Left lung (tissue), 10 donors: ENCODE data around the gene RAET1L. TPM values are rescaled to one million over a fixed set of nuclear protein-coding genes. Genes with fewer than 3 reads are reported as not detected.

Source experiments
- ATAC-seq: fragments of 200-7000 bp; cut with Tn5 transposase; one replicate; pipeline ENCODE4 v1.9.1; 2020; ENCODE audit warnings: moderate library complexity
- DNase-seq, 4 donors: peaks; one replicate each; pipeline ENCODE4 v3.0.0-alpha.2; 2013 to 2020
- H3K27ac ChIP-seq, 2 donors: fragments of 200-600 bp; sonication (generic) in 1 of 2; one replicate each; pipeline versions ENCODE4 v1.5.0 to v1.8.0; 2020 to 2021
- H3K27me3 ChIP-seq, 2 donors: fragments of 200-600 bp; sonication (generic) in 1 of 2; one replicate each; pipeline versions ENCODE4 v1.5.0 to v1.8.0; 2020 to 2021
- H3K36me3 ChIP-seq, 2 donors: fragments of 200-600 bp; sonication (generic) in 1 of 2; one replicate each; pipeline versions ENCODE4 v1.5.0 to v1.8.0; 2020 to 2021
- H3K4me1 ChIP-seq, 2 donors: fragments of 200-600 bp; one replicate each; pipeline ENCODE4 v1.8.0; 2021
- H3K4me3 ChIP-seq, 2 donors: fragments of 200-600 bp; sonication (generic) in 1 of 2; one replicate each; pipeline versions ENCODE4 v1.5.0 to v1.8.0; 2020 to 2021; ENCODE audit warnings: mild to moderate bottlenecking in 1 of 2
- H3K9me3 ChIP-seq, 2 donors: fragments of 200-600 bp; sonication (generic) in 1 of 2; one replicate each; pipeline versions ENCODE4 v1.5.0 to v1.8.0; 2020 to 2021
- intact Hi-C, 2 donors: fragments of 100-400 bp; cut with DNase I; formaldehyde crosslinking; loops; one replicate each; pipeline versions ENCODE4 v1.11.2 to v1.14.2; 2022
- polyA plus RNA-seq, 6 donors: library from polyadenylated mRNA; unstranded; fragments of 120-200 nt; gene quantifications; one replicate each; pipeline ENCODE4 v1.2.1, GENCODE V29; 2013; ENCODE audit not compliant: insufficient read length in 6 of 6
- total RNA-seq, 2 donors: library from RNA; stranded (reverse); fragmentation: NEBNext Ultra II Directional; extraction: Animal tissue kit (Norgen Biotek cat#: 25700); gene quantifications; one replicate each; pipeline ENCODE4 v1.2.1, GENCODE V29; 2021
- TF ChIP-seq, protein P1 (sequence below), 2 donors: fragments of 200-600 bp; sonication (generic) in 1 of 2; IDR thresholded peaks; one replicate each; pipeline versions ENCODE4 v1.5.0 to v1.8.0; 2021; ENCODE audit warnings: antibody characterized with exemption in 2 of 2
- donor health status: DM: no; HTN: yes; CAD: no.
- donor health status: DM: no; HTN: no; CAD: no.

Gene RAET1L
- total and polyA plus RNA-seq, 8 donors, result 0.15 to 0.58 (median 0.17) TPM; not detected in 5

DNA sequence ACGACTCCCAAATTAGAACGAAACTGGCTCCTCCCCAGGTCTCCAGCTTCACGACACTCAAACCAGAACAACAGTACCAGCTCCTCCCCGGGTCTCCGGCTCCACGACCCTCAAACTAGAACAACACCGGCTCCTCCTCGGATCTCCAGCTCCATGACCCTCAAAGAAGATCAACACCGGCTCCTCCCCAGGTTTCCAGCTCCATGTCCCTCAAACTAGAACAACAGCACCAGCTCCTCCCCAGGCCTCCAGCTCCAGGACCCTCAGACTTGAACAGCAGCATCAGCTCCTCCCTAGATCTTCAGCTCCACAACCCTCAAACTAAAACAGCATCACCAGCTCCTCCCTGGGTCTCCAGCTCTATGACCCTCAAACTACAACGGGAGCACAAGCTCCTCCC lies 29.8 kb upstream of the RAET1L start:
- H3K4me1 ChIP-seq, result no peaks in the 10 kb centered on the region
- ATAC-seq (no peak), DNase-seq (no peak)
- TF ChIP-seq, protein P1, sequence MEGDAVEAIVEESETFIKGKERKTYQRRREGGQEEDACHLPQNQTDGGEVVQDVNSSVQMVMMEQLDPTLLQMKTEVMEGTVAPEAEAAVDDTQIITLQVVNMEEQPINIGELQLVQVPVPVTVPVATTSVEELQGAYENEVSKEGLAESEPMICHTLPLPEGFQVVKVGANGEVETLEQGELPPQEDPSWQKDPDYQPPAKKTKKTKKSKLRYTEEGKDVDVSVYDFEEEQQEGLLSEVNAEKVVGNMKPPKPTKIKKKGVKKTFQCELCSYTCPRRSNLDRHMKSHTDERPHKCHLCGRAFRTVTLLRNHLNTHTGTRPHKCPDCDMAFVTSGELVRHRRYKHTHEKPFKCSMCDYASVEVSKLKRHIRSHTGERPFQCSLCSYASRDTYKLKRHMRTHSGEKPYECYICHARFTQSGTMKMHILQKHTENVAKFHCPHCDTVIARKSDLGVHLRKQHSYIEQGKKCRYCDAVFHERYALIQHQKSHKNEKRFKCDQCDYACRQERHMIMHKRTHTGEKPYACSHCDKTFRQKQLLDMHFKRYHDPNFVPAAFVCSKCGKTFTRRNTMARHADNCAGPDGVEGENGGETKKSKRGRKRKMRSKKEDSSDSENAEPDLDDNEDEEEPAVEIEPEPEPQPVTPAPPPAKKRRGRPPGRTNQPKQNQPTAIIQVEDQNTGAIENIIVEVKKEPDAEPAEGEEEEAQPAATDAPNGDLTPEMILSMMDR (IDR thresholded peaks at IDR 0.05), result no peak
- no peak overlapping the region for H3K27ac ChIP-seq
- no peaks in the 10 kb centered on the region for H3K9me3 ChIP-seq
- H3K27me3 ChIP-seq, result peaks cover 0 to 42% of the 10 kb centered on the region in 2 donors
- H3K36me3 ChIP-seq, result no peaks in the 10 kb centered on the region
- intact Hi-C loops, result no loop called here
- H3K4me3 ChIP-seq, result no peak overlapping the region

DNA sequence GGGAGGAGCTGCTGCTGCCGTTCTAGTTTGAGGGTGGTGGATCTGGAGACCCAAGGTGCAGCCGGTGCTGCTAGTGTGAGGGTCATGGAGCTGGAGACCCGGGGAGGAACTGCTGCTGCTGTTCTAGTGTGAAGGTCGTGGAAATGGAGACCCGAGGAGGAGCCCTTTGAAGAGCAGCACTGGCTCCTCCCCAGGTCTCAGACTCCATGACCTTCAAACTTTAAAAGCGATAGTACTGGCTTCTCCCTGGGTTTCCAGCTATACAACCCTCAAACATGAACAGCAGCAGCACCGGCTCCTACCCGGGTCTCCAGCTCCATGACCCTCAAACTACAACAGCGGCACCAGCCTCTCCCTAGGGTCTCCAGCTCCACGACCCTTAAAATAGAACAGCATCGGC lies 28.1 kb upstream of the RAET1L start:
- Histone ChIP-seq H3K27me3 (peaks cover 0 to 40% of the 10 kb centered on the region in 2 donors), H3K36me3 (no peaks in the 10 kb centered on the region), H3K4me1 (no peaks in the 10 kb centered on the region), H3K9me3 (no peaks in the 10 kb centered on the region), H3K4me3 (no peak overlapping the region), H3K27ac (no peak overlapping the region)
- no peak for DNase-seq
- ATAC-seq, result no peak
- TF ChIP-seq, protein P1 (IDR thresholded peaks at IDR 0.05), result no peak
- intact Hi-C loops, result no loop called here

DNA sequence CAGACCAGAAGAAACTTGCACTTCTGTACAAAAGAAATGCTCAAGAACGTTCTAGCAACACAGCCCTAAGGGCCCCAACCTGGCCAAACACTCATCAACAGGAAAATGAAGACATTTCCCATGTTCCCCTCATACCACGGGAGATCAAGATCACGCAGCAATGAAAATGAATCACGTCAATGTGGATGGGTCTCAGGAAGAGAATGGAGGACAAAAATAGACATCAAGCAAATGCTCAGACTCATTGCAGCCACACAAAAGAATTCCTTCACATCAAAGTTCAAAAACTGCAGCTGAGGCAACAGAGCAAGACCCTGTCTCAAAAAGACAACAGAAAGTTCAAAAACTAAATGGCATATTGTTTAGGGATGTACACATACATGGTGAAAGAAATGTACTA lies 25.5 kb upstream of the RAET1L start:
- no peak for DNase-seq
- TF ChIP-seq, protein P1 (IDR thresholded peaks at IDR 0.05), result no peak
- intact Hi-C loops, result no loop called here
- no peak overlapping the region for H3K4me3 ChIP-seq
- ATAC-seq, result no peak
- no peak overlapping the region for H3K27ac ChIP-seq
- H3K27me3 ChIP-seq, result peaks cover 0 to 29% of the 10 kb centered on the region in 2 donors
- H3K4me1 ChIP-seq, result no peaks in the 10 kb centered on the region
- no peaks in the 10 kb centered on the region for H3K9me3 ChIP-seq
- no peaks in the 10 kb centered on the region for H3K36me3 ChIP-seq

DNA sequence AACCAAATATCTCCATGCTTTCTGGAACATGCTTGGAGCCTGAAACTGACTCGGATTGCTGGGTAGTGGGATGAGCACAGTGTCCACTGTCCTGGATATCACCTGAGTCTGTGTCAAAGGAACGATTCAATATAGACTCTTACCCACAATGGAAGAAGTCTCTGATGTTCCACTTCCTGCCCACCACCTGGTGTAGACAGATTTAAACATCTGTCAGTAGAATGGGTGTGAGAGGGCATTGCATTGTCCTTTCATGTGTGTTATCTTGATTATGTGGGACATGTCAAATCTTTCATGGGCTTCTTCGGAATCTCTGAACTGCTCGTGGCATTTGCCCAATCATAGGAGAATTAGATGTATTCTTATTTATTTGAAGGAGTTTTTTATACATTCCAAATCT lies 22.8 kb upstream of the RAET1L start:
- Histone ChIP-seq H3K27me3 (peaks cover 0 to 20% of the 10 kb centered on the region in 2 donors), H3K9me3 (no peaks in the 10 kb centered on the region), H3K4me1 (no peaks in the 10 kb centered on the region), H3K4me3 (no peak overlapping the region), H3K27ac (no peak overlapping the region), H3K36me3 (no peaks in the 10 kb centered on the region)
- TF ChIP-seq, protein P1 (IDR thresholded peaks at IDR 0.05), result no peak
- intact Hi-C loops, result no loop called here
- ATAC-seq (no peak), DNase-seq (no peak)

DNA sequence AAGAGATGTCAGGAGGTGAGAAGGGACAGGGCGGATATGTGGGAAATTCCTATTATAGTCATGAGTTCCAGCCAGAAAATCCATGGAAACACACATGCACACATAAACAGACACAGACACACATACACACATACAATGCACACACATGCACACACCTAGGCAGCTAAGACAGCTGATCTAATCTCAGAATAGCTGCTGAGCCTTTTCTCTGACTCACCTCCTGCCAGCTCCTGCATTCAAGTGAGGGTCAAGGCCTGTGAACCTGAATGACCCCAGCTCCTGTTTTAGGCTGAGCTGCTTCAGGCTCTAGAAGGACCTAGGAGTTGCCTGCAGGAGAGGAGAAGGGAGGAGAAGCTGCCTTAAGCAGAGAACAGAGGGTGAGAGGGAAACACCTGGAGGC lies 21.6 kb upstream of the RAET1L start:
- ATAC-seq (no peak), DNase-seq (no peak)
- TF ChIP-seq, protein P1 (IDR thresholded peaks at IDR 0.05), result no peak
- H3K36me3 ChIP-seq, result no peaks in the 10 kb centered on the region
- intact Hi-C loops, result no loop called here
- peaks cover 0 to 10% of the 10 kb centered on the region in 2 donors for H3K27me3 ChIP-seq
- H3K4me3 ChIP-seq, result no peak overlapping the region
- no peak overlapping the region for H3K27ac ChIP-seq
- H3K9me3 ChIP-seq, result no peaks in the 10 kb centered on the region
- H3K4me1 ChIP-seq, result no peaks in the 10 kb centered on the region
